ENCODE results near the gene OSGEP. TPM values are rescaled to one million over a fixed set of nuclear protein-coding genes. Genes with fewer than 3 reads are reported as not detected.
"Not testable (repeated sequence)": the region's sequence is repeated elsewhere in the genome, so short reads cannot be mapped to it uniquely, and the experiment has no call there.

Gene OSGEP
- total RNA-seq, 1 donor from 2014 or later: 24.6 TPM

DNA sequence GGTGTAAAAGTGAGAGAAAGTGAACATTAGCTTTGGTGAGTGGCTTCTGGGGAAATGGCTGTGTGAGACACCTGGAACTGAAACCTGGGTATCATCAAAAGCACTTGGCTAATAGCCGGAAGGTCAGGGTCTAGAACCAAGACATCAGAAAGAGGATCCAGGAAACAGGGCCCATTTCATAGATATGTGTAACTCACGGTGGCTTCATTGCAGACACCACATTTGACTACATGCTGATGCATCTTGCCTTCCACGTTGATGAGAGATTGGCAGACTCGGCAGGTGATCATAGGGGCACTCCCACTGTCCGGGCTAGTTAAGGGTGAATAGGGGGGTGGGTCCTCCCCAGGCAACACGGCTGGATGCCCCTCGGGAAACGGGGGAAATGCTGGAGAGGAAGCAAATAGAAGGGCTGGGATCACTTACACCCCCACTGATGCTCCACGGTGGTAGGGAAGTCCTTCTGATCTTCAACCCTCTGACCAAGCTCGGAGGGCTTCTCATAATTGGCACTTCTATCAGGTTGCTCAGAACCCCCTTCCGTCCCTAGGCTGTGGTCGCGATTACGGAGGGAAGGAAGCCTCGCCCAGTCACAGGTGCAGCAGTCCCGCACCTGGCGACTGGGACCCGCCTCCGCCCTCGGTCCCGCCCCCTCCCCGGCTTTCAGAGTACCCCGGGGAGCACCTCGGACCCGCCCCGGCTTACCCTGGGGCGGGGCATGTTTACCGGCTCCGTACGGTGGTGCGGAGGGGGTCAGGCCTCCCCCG is 6.0 kb upstream of the OSGEP start:
- peak overlapping the region; percentile 89 for H3K4me3 ChIP-seq (ENCODE audit: low read depth, low read length)
- DNase-seq (ENCODE audit: low read depth): no peak
- TF ChIP-seq, protein P1, sequence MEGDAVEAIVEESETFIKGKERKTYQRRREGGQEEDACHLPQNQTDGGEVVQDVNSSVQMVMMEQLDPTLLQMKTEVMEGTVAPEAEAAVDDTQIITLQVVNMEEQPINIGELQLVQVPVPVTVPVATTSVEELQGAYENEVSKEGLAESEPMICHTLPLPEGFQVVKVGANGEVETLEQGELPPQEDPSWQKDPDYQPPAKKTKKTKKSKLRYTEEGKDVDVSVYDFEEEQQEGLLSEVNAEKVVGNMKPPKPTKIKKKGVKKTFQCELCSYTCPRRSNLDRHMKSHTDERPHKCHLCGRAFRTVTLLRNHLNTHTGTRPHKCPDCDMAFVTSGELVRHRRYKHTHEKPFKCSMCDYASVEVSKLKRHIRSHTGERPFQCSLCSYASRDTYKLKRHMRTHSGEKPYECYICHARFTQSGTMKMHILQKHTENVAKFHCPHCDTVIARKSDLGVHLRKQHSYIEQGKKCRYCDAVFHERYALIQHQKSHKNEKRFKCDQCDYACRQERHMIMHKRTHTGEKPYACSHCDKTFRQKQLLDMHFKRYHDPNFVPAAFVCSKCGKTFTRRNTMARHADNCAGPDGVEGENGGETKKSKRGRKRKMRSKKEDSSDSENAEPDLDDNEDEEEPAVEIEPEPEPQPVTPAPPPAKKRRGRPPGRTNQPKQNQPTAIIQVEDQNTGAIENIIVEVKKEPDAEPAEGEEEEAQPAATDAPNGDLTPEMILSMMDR (conservative IDR thresholded peaks at IDR 0.05; ENCODE audit: low read depth, low read length): no peak

- H3K4me3 ChIP-seq (ENCODE audit: low read depth, low read length): no peak overlapping the region
- DNase-seq (ENCODE audit: low read depth): no peak
- TF ChIP-seq, protein P1 (conservative IDR thresholded peaks at IDR 0.05; ENCODE audit: low read depth, low read length): no peak
Measured at GRCh38 chr14:20458031-20458789, 3.6 kb upstream of the OSGEP start.

DNA sequence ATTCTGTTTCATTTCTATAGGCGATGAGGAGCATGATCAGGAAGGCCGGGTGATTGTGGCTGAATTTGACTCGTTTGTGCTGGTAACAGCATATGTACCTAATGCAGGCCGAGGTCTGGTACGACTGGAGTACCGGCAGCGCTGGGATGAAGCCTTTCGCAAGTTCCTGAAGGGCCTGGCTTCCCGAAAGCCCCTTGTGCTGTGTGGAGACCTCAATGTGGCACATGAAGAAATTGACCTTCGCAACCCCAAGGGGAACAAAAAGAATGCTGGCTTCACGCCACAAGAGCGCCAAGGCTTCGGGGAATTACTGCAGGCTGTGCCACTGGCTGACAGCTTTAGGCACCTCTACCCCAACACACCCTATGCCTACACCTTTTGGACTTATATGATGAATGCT is 2.4 kb upstream of the OSGEP start:
- DNase-seq (ENCODE audit: low read depth): no peak
- no peak overlapping the region for H3K4me3 ChIP-seq (ENCODE audit: low read depth, low read length)
- TF ChIP-seq, protein P1 (conservative IDR thresholded peaks at IDR 0.05; ENCODE audit: low read depth, low read length): no peak

- TF ChIP-seq, protein P1 (conservative IDR thresholded peaks at IDR 0.05; ENCODE audit: low read depth, low read length): no peak
- peak; percentile 65 for DNase-seq (ENCODE audit: low read depth)
Measured at GRCh38 chr14:20455355-20456300, 1.0 kb upstream of the OSGEP start.

DNA sequence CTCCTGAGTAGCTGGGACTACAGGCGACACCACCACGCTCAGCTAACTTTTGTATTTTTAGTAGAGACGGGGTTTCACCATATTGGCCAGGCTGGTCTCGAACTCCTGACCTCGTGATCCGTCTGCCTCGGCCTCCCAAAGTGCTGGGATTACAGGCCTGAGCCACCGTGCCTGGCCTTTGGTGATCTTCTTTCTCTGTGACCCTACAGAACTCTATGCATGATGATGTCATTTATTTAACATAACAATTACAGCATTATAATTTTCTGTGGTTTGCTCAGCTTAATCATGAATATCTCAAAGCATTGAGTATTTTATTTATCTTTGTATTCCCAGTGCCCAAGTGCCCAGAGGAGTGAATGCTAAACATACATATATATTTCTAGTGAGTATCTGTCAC is 1.8 kb downstream of the OSGEP start:
- DNase-seq (ENCODE audit: low read depth); H3K4me3 ChIP-seq (ENCODE audit: low read depth, low read length): not testable (repeated sequence)

More at GRCh38 chr14:20455355-20456300, 1.0 kb upstream of the OSGEP start:
- peak overlapping the region; percentile 78 for H3K4me3 ChIP-seq (ENCODE audit: low read depth, low read length)

DNA sequence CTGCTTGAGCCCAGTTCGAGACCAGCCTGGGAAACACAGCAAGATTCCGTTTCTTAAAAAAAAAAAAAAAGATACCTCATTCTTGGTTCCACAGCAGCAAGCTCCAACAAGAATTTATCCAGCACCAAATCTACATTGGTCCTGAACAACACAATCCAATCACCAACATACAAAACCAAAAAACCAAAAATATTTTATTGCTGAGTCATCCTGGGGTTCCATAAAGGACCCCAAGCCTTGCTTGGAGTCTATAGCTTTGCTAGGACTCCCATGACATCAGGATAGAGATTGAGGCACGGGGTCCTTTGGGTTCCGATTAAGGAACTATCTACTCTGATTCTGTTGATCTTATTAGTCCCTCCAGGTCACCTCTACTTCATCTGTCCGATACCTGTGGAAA is 7.7 kb downstream of the OSGEP start:
- TF ChIP-seq, protein P1 (conservative IDR thresholded peaks at IDR 0.05; ENCODE audit: low read depth, low read length): no peak
- no peak for DNase-seq (ENCODE audit: low read depth)
- H3K4me3 ChIP-seq (ENCODE audit: low read depth, low read length): no peak overlapping the region

DNA sequence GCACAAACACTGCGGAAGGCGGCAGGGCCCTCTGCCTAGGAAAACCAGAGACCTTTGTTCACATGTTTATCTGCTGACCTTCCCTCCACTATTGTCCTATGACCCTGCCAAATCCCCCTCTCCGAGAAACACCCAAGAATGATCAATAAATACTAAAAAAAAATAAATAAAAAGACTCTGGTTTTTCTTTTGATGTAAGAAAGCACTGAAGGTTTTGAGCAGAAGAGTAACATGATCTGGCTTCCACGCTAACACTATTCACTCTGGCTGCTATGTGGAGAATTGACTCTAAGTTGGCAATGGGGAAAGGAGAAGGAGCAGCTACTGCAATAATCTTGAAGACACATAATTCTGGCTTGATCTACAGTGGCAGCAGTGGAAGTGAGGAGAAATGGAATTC is 11.0 kb downstream of the OSGEP start:
- not testable (repeated sequence) for H3K4me3 ChIP-seq (ENCODE audit: low read depth, low read length); DNase-seq (ENCODE audit: low read depth)

Data from epithelial cell of proximal tubule (primary cell).